Upper lobe of left lung (tissue), 4 donors: ENCODE data around the gene ZC3H15.

Experiments used
- CTCF ChIP-seq, 6 experiments: fragments of 450-650 bp in 4 of 6; fragments of 200-600 bp in 2 of 6; sonication (generic) in 2 of 6; IDR thresholded peaks; one replicate each; pipeline ENCODE4 v1.5.1; 2016 to 2019; ENCODE audit warnings: antibody characterized with exemption in 6 of 6
- POLR2A ChIP-seq, 4 donors: fragments of 450-650 bp; IDR thresholded peaks; one replicate each; pipeline ENCODE4 v1.5.1; 2016 to 2017; ENCODE audit warnings: antibody characterized with exemption in 4 of 4, mild to moderate bottlenecking in 2 of 4

- TF ChIP-seq CTCF (IDR thresholded peaks at IDR 0.05) (no peak), POLR2A (IDR thresholded peaks at IDR 0.05) (no peak)
Measured at GRCh38 chr2:186554850-186555671, 69.0 kb downstream of the ZC3H15 start.
